Spleen (tissue), 11 donors: ENCODE measurements around the gene ADAMTS17. TPM values are rescaled to one million over a fixed set of nuclear protein-coding genes. Genes with fewer than 3 reads are reported as not detected.

ENCODE experiments used
- DNase-seq: peaks from one replicate; pipeline ENCODE4 v3.0.0-alpha.2; 2020
- H3K27ac ChIP-seq, 8 donors: fragments of 200-600 bp; sonication (generic) in 7 of 8; 1 replicate in 4 of 8; 2 replicates in 4 of 8; pipeline versions ENCODE4 v1.5.0 to v1.8.0; 2016 to 2021; ENCODE audit warnings: inconsistent platforms in 4 of 8, mild to moderate bottlenecking in 4 of 8, moderate library complexity in 1 of 8
- H3K27me3 ChIP-seq, 7 donors: fragments of 200-600 bp; sonication (generic) in 6 of 7; replicated peaks in 1 of 7; 1 replicate in 4 of 7; 2 replicates in 3 of 7; pipeline versions ENCODE4 v1.5.0 to v1.8.0; 2016 to 2021; ENCODE audit warnings: inconsistent platforms in 3 of 7, mild to moderate bottlenecking in 1 of 7
- H3K36me3 ChIP-seq, 6 donors: fragments of 200-600 bp; sonication (generic) in 5 of 6; 1 replicate in 4 of 6; 2 replicates in 2 of 6; pipeline versions ENCODE4 v1.5.0 to v1.8.0; 2016 to 2021; ENCODE audit warnings: inconsistent platforms in 2 of 6
- H3K4me1 ChIP-seq, 6 donors: fragments of 200-600 bp; sonication (generic) in 5 of 6; 1 replicate in 3 of 6; 2 replicates in 3 of 6; pipeline versions ENCODE4 v1.5.0 to v1.8.0; 2016 to 2021; ENCODE audit warnings: inconsistent platforms in 3 of 6
- H3K4me3 ChIP-seq, 8 donors: fragments of 200-600 bp; sonication (generic) in 7 of 8; 1 replicate in 4 of 8; 2 replicates in 4 of 8; pipeline versions ENCODE4 v1.5.0 to v1.8.0; 2016 to 2021; ENCODE audit warnings: inconsistent platforms in 4 of 8, mild to moderate bottlenecking in 4 of 8, moderate library complexity in 2 of 8
- H3K9me3 ChIP-seq, 8 donors: fragments of 200-600 bp; sonication (generic) in 7 of 8; 1 replicate in 4 of 8; 2 replicates in 4 of 8; pipeline versions ENCODE4 v1.5.0 to v1.8.0; 2016 to 2021; ENCODE audit warnings: inconsistent platforms in 4 of 8
- CTCF ChIP-seq, 11 experiments: fragments of 200-600 bp in 7 of 11; fragments of 450-650 bp in 4 of 11; sonication (generic) in 4 of 11; IDR thresholded peaks in 8 of 11; conservative IDR thresholded peaks in 3 of 11; 1 replicate in 7 of 11; 2 replicates in 4 of 11; pipeline versions ENCODE4 v1.4.0 to v1.8.0; 2016 to 2021; ENCODE audit warnings: antibody characterized with exemption in 11 of 11, inconsistent platforms in 4 of 11, mild to moderate bottlenecking in 1 of 11
- POLR2A ChIP-seq, 3 donors: fragments of 450-650 bp; IDR thresholded peaks; one replicate each; pipeline ENCODE4 v1.5.1; 2017; ENCODE audit warnings: antibody characterized with exemption in 3 of 3, mild to moderate bottlenecking in 1 of 3
- POLR2AphosphoS5 ChIP-seq, 3 donors: sonication (generic); formaldehyde crosslinking; IDR thresholded peaks; one replicate each; pipeline ENCODE4 v1.5.1; 2017; ENCODE audit warnings: antibody characterized with exemption in 3 of 3
- WGBS, 5 donors: extraction: QIAGEN DNeasy Blood & Tissue Kit in 3 of 5; methylation state at CpG; one replicate each; pipeline versions ENCODE4 v1.1.5 to v1.1.7; 2013 to 2018; 5-methylcytosine and 5-hydroxymethylcytosine counted together
- intact Hi-C: fragments of 100-400 bp; cut with DNase I; formaldehyde crosslinking; loops from one replicate; pipeline ENCODE4 v1.15.0; 2023; ENCODE audit warnings: low total_unique reads
- polyA plus RNA-seq, 3 donors: library from polyadenylated mRNA; stranded (reverse); fragments of 200-250 nt; gene quantifications; one replicate each; pipeline ENCODE4 v1.2.1, GENCODE V29; 2013
- total RNA-seq, 7 donors: library from RNA; depleted of rRNA in 3 of 7; stranded (reverse); fragments of >200 nt in 3 of 7; fragmentation: NEBNext Ultra II Directional in 4 of 7; extraction: Animal tissue kit (Norgen Biotek cat#: 25700) in 4 of 7; gene quantifications; one replicate each; pipeline versions ENCODE4 v1.1.0 to v1.2.1, GENCODE V29; 2016 to 2021
- donor health status: healthy with polysubstance abuse.
- donor health status: DM: no; HTN: no; CAD: no; lungs with moderate emphysema.
- donor health status: DM: no; HTN: no; CAD: no.
- donor health status: Bipolar disorder and iron deficiency.
- donor health status: healthy.
- donor health status: DM: no; HTN: no; CAD: no.
- donor health status: DM: yes; HTN: yes; CAD: no.

Gene ADAMTS17
- total and polyA plus RNA-seq, 10 donors = 0.21 to 13.2 (median 5.8) TPM

- Histone ChIP-seq H3K36me3 (no peaks in the 10 kb centered on the region), H3K27ac (no peak overlapping the region), H3K4me1 (no peaks in the 10 kb centered on the region), H3K4me3 (no peak overlapping the region), H3K27me3 (no peaks in the 10 kb centered on the region), H3K9me3 (no peaks in the 10 kb centered on the region)
- DNase-seq = no peak
- intact Hi-C loops = no loop called here
- TF ChIP-seq POLR2A (IDR thresholded peaks at IDR 0.05) = no peak
- TF ChIP-seq CTCF (IDR thresholded peaks at IDR 0.05 in 8 of 11, conservative IDR thresholded peaks at IDR 0.05 in 3 of 11) = no peak
- TF ChIP-seq POLR2AphosphoS5 (IDR thresholded peaks at IDR 0.05) = no peak
- 77 to 86% (median 82%) methylated on average over 10 of the region's 10 CpGs for WGBS, 5 donors
These were observed 91.5 kb downstream of the ADAMTS17 start for GRCh38 chr15:100250176-100250800.

GRCh38 chr15:100249096-100249815 is 92.5 kb downstream of the ADAMTS17 start:
- no peak overlapping the region for H3K4me3 ChIP-seq
- TF ChIP-seq CTCF (IDR thresholded peaks at IDR 0.05 in 8 of 11, conservative IDR thresholded peaks at IDR 0.05 in 3 of 11) (no peak), POLR2A (IDR thresholded peaks at IDR 0.05) (no peak), POLR2AphosphoS5 (IDR thresholded peaks at IDR 0.05) (no peak)
- 82 to 91% (median 87%) methylated on average over 7 to 9 of the region's 9 CpGs for WGBS, 5 donors
- H3K36me3 ChIP-seq = no peaks in the 10 kb centered on the region
- no peak overlapping the region for H3K27ac ChIP-seq
- no peaks in the 10 kb centered on the region for H3K27me3 ChIP-seq
- DNase-seq = no peak
- intact Hi-C loops = no loop called here
- H3K4me1 ChIP-seq = no peaks in the 10 kb centered on the region
- peaks cover 0 to 5% (median 0%) of the 10 kb centered on the region in 8 donors for H3K9me3 ChIP-seq

- TF ChIP-seq CTCF (IDR thresholded peaks at IDR 0.05 in 8 of 11, conservative IDR thresholded peaks at IDR 0.05 in 3 of 11) (no peak), POLR2AphosphoS5 (IDR thresholded peaks at IDR 0.05) (no peak), POLR2A (IDR thresholded peaks at IDR 0.05) (no peak)
- no peak for DNase-seq
- WGBS, 5 donors = 84 to 91% (median 90%) methylated on average over 5 of the region's 5 CpGs
- Histone ChIP-seq H3K4me1 (no peaks in the 10 kb centered on the region), H3K27ac (no peak overlapping the region), H3K27me3 (no peaks in the 10 kb centered on the region), H3K4me3 (no peak overlapping the region), H3K36me3 (no peaks in the 10 kb centered on the region), H3K9me3 (peaks cover 0 to 9% (median 0%) of the 10 kb centered on the region in 8 donors)
- intact Hi-C loops = no loop called here
These were observed 93.5 kb downstream of the ADAMTS17 start for GRCh38 chr15:100248236-100248635.
